Brain microvascular endothelial cell (primary cell): ENCODE measurements around the gene HERC5.
A peak's percentile ranks its signal among the peaks of the same experiment; 100 is the strongest.

ENCODE experiments used
- DNase-seq: peaks from one replicate; pipeline ENCODE4 v3.0.0-alpha.2; 2020
- H3K27ac ChIP-seq: fragments of 250-450 bp; sonication (Bioruptor Pico); 2 replicates; pipeline ENCODE4 v1.5.1; 2020; ENCODE audit warnings: mild to moderate bottlenecking, moderate library complexity
- H3K27me3 ChIP-seq: fragments of 250-450 bp; sonication (Bioruptor Pico); replicated peaks from 2 replicates; pipeline ENCODE4 v1.5.1; 2020; ENCODE audit warnings: mild to moderate bottlenecking
- H3K36me3 ChIP-seq: fragments of 250-450 bp; sonication (Bioruptor Pico); replicated peaks from 2 replicates; pipeline ENCODE4 v1.5.1; 2020; ENCODE audit warnings: mild to moderate bottlenecking
- H3K4me3 ChIP-seq: 2 replicates; pipeline ENCODE4 v1.5.1; 2011; ENCODE audit warnings: low read depth, mild to moderate bottlenecking, control low read depth, low read length, moderate library complexity
- CTCF ChIP-seq: IDR thresholded peaks from 2 replicates; pipeline ENCODE4 v1.5.1; 2011; ENCODE audit warnings: low read depth, mild to moderate bottlenecking, moderate library complexity, low read length, control low read depth, inconsistent platforms; ENCODE audit errors: missing control alignments
- in situ Hi-C: cut with HindIII; loops from 2 replicates; pipeline ENCODE4 v1.10.0; 2017; ENCODE audit warnings: low sequenced_read_pairs, low pct_ligation_motif_present

HERC5 gene

GRCh38 chr4:88523325-88524129 lies 66.6 kb downstream of the HERC5 start, which contains the start of gene PYURF:
Gene PYURF, minus strand, starts transcription at chr4:88523776. Its CDS starts 76 bp downstream, at chr4:88523700.
- peak within 1 kb of the TSS; percentile 89 for H3K27ac ChIP-seq
- peaks cover 7% of the 10 kb centered on the region for H3K36me3 ChIP-seq
- DNase-seq: peak; percentile 96
- TF ChIP-seq CTCF: no peak
- H3K27me3 ChIP-seq: no peaks in the 10 kb centered on the region
- peak within 1 kb of the TSS; percentile 95 for H3K4me3 ChIP-seq
- in situ Hi-C loops: no loop called here

- TF ChIP-seq CTCF: no peak
- no peak for DNase-seq
- H3K27me3 ChIP-seq: no peaks in the 10 kb centered on the region
- peak overlapping the region; percentile 89 for H3K27ac ChIP-seq
- H3K4me3 ChIP-seq: peak overlapping the region; percentile 95
- H3K36me3 ChIP-seq: peaks cover 7% of the 10 kb centered on the region
- in situ Hi-C loops: no loop called here
These were observed 67.3 kb downstream of the HERC5 start for GRCh38 chr4:88524171-88524570.

GRCh38 chr4:88526221-88526815 lies 69.4 kb downstream of the HERC5 start:
- Histone ChIP-seq H3K36me3 (peaks cover 3% of the 10 kb centered on the region), H3K4me3 (no peak overlapping the region), H3K27me3 (no peaks in the 10 kb centered on the region), H3K27ac (no peak overlapping the region)
- TF ChIP-seq CTCF: no peak
- no peak for DNase-seq
- in situ Hi-C loops: no loop called here

GRCh38 chr4:88527787-88528186 lies 70.9 kb downstream of the HERC5 start:
- in situ Hi-C loops: no loop called here
- Histone ChIP-seq H3K27ac (no peak overlapping the region), H3K27me3 (no peaks in the 10 kb centered on the region), H3K4me3 (no peak overlapping the region), H3K36me3 (no peaks in the 10 kb centered on the region)
- no peak for TF ChIP-seq CTCF
- DNase-seq: no peak

GRCh38 chr4:88528861-88529260 lies 71.9 kb downstream of the HERC5 start:
- H3K27me3 ChIP-seq: no peaks in the 10 kb centered on the region
- H3K4me3 ChIP-seq: no peak overlapping the region
- no peaks in the 10 kb centered on the region for H3K36me3 ChIP-seq
- no peak for TF ChIP-seq CTCF
- no peak for DNase-seq
- no peak overlapping the region for H3K27ac ChIP-seq
- in situ Hi-C loops: no loop called here
